ENCODE measurements around the gene DND1.
"Not testable (repeated sequence)": the region's sequence is repeated elsewhere in the genome, so short reads cannot be mapped to it uniquely, and the experiment has no call there.

Gene DND1

DNA sequence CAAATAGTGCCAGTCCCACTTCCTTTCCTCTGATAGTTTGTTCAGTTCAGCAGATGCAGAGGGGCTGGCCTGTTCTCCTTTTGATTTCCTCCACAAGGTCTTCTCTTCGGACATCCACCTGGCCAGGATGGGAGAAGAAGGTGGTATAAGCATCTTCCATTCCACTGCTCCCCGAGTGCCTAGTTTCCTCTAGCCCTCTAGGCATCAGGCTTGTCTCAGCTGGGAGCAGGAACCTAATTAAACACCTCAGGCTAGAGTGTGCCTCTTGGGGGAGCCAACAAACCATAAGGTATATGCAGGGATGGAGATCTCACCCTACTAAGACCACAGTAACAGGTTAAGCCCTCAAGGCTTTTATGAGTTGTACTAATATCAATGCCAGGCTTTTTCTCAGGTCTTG is 835 bp upstream of the DND1 start:
- no peak overlapping the region for H3K27ac ChIP-seq
- no peak for DNase-seq (ENCODE audit: low read depth, low spot score)

DNA sequence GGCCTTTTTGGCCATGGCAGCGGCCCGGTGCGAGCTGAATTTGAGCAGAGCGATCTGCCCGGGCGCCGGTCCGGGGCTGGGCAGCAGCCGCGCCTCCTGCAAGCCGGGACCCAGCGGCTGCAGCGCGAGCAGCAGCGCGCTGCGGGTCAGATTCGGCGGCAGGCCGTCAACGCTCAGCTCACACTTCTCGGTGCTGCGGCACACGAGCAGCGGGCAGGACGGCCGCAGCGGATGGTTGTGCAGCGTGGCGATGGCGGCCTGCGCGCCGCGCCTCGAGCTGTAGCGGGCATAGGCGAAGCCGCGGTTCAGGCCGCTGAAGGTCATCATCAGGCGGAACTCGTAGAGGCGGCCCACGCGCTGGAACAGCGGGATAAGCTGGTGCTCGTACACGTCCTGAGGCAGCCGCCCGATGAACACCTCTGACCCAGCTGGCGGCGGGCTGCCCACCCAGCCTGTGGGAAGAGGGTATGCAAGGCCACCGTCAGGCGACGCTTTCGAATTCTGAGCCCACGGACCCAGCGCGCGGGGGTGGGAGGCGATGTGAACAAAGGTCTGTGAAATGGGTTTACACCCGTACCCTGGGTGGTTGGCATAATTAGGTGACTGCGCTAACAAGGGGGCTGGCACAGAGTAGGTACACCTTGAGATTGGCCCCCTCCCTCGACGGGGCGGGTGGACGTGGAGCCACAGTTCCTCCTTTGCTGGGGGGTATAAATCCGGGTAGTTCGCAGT is 755 bp downstream of the DND1 start:
- no peak for DNase-seq (ENCODE audit: low read depth, low spot score)
- H3K27ac ChIP-seq: no peak overlapping the region

DNA sequence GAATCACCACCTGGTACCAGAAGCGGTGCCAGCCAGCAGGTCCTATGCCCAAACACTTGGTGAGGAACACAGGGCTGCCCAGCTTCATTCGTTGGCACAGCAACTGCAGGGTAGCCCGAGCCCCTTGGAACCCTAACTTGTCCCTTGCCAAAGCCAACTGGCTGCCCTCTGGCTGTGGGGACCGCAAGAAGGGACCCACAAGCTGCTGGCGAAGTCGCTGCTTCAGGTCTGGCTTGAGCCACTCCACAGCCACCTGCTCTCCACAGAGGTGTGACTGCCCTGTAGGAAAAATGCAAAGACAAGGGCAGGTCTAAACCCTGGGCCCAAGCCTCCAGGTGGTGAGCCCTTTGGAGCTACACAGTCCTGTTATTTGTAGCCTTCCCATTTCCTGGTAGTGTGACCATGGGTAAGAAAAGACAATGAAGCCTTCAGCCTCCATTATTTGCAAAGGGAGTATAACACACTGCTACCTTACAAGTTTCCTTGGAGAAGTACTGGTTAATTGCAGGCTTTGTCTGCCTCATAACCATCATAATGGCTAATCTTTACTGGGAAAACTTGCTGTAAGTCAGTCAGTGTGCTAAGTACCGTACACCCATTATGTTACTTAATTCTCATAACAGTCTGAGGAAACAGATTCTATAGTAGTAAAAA is 1.8 kb downstream of the DND1 start:
- H3K27ac ChIP-seq: no peak overlapping the region
- no peak for DNase-seq (ENCODE audit: low read depth, low spot score)

DNA sequence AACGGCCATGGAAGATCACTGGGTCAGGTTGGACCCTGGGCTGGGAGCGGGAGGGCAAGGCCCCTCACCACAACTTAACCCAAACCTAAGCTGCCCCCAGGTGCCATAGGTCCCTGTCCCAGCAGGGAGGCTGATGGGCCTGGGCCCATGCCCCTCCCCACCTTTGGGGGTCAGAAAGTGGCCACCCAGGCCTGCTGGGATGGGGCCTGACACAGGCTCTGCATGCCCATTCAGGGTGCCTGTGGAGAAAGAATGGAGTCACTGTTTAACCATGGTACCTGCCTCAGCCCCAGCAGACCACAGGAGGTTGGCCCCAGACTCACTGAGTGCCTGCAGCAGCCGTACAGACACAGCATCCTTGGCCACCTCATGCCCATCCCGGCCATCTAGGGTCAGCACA is 2.3 kb downstream of the DND1 start:
- H3K27ac ChIP-seq; DNase-seq (ENCODE audit: low read depth, low spot score): not testable (repeated sequence)

DNA sequence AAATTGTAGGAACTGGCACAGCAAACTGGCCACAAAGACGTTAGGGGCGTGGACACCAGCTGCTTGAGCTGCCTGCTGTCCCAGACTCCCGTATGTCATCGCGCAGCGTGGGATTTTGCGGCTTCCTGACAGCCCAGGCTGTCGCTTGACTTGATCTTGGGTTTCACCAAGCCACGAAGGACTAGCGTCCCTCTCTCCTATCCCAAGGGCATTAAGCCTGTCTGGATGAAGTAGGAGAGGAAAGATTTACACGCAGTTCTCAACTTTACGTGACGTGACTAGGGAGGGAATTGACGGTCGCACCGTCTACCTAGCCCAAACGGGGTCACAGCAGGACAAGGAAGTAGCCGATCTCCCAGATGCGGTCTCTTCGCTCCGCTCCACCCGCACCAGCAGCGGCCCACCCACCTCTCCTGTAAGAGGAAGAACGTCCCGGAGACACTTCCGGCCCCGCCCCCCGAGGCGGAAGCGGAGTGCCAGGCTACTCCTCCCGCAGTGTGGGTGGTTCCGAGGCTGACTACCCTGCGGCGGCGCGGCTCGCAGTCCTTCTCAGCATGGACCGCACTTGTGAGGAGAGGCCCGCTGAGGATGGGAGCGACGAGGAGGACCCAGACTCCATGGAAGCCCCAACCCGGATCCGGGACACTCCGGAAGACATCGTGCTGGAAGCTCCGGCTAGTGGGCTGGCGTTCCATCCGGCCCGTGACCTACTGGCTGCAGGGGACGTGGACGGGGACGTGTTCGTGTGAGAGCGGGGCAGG is 8.8 kb downstream of the DND1 start, which contains the start of gene WDR55:
Gene WDR55, plus strand, starts transcription at position 546 of the 761 bp plus-strand sequence. Its CDS starts 9 bp downstream, at position 555.
- DNase-seq (ENCODE audit: low read depth, low spot score): peak; percentile 77
- H3K27ac ChIP-seq: peak within 1 kb of the TSS; percentile 92

DNA sequence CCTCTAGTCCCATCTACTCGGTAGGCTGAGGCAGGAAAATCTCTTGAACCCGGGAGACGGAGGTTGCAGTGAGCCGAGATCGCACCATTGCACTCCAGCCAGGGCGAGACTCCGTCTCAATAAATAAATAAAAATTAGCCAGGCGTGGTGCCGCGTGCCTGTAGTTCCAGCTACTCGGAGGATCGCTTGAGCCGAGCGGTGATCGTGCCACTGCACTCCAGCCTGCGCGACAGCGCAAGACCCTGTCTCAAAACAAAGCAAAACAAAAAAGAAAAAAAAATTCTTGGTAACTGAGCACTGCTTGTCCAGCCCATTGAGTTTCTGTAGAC is 9.4 kb downstream of the DND1 start:
- peak overlapping the region; percentile 92 for H3K27ac ChIP-seq
- DNase-seq (ENCODE audit: low read depth, low spot score): no peak

DNA sequence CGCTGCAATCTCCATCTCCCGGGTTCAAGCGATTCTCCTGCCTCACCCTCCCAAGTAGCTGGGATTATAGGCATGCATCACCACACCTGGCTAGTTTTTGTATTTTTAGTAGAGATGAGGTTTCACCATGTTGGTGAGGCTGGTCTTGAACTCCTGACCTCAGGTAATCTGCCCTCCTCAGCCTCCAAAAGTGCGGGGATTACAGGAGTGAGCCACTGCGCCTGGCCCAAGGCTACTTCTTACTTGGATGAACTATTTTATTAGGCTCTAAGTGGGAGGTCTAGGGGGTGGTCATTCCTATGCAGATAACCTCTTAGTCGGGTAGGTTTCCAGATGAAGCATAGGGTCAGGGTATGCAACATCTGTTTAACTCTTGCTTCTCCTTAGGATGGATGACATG is 13.0 kb downstream of the DND1 start:
- not testable (repeated sequence) for H3K27ac ChIP-seq; DNase-seq (ENCODE audit: low read depth, low spot score)

DNA sequence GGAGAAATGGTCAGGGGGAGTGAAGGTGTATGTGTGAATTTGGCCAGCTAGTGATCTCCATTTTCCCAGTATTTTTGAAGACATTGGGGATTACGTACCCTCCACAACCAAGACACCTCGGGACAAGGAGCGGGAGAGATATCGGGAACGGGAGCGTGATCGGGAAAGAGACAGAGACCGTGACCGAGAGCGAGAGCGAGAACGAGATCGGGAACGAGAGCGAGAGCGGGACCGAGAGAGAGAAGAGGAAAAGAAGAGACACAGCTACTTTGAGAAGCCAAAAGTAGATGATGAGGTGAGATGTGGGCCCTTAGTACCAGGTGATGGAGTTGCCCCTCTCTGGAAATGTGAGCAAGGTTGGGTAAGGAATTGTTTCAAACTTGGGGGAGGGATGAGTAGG is 14.5 kb downstream of the DND1 start:
- DNase-seq (ENCODE audit: low read depth, low spot score): no peak
- no peak overlapping the region for H3K27ac ChIP-seq

DNA sequence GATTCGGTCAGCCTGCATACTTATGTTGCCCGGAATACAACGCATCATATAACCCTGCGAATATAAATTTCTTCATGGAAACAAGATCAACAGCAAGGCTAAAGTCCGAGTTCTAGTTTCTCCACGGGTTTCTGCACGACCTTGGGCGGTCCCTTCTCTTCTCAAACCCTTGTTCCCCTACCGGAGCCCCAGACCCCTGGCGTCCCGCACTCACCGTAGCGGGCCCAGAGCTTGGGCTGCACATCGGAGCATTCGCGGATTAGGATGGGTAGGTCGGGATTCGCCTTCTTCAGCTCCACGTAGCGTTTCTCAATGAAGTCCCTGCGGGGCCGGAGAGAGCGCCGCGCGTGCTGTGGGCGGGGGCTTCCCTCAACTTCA is 26.3 kb downstream of the DND1 start:
- peak overlapping the region; percentile 55 for H3K27ac ChIP-seq
- no peak for DNase-seq (ENCODE audit: low read depth, low spot score)

DNA sequence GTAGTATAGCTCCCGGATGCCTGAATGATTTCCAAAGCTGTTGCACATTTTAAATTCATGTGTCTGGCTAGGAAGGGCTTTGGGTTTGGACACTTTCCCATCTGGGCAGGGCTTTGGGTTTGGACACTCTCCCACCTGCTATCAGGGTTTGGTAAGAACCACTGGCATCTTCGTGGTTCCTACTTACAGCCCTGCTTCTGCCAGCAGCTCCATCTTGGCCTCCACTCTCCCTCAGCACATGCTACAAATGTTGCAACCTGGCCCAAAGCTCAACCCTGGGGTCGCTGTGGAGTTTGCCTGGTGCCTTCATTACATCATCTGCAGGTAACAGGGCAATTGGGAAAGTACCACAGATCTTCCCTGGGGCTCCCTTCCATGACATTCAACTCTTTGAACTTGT is 30.7 kb downstream of the DND1 start:
- no peak for DNase-seq (ENCODE audit: low read depth, low spot score)
- H3K27ac ChIP-seq: no peak overlapping the region

DNA sequence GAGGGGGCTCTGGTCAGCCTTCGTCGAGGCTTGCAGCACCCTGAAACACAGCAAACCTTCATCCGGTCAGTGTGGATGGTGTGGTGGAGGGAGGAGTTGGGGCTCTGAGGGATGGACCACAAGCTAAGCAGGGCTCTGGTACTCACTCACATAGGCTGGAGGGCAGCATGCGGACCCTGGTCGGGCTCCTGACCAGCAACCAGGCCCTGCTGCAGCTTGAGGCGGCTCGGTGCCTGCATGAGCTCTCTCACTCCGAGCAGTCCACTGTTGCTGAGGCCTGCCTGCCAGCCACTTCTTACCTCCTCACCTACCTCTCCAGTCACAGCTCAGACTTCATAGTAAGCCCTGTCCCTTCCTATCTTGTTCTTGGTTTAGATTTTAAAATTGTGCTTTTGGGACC is 31.7 kb downstream of the DND1 start:
- DNase-seq (ENCODE audit: low read depth, low spot score): no peak
- no peak overlapping the region for H3K27ac ChIP-seq

DNA sequence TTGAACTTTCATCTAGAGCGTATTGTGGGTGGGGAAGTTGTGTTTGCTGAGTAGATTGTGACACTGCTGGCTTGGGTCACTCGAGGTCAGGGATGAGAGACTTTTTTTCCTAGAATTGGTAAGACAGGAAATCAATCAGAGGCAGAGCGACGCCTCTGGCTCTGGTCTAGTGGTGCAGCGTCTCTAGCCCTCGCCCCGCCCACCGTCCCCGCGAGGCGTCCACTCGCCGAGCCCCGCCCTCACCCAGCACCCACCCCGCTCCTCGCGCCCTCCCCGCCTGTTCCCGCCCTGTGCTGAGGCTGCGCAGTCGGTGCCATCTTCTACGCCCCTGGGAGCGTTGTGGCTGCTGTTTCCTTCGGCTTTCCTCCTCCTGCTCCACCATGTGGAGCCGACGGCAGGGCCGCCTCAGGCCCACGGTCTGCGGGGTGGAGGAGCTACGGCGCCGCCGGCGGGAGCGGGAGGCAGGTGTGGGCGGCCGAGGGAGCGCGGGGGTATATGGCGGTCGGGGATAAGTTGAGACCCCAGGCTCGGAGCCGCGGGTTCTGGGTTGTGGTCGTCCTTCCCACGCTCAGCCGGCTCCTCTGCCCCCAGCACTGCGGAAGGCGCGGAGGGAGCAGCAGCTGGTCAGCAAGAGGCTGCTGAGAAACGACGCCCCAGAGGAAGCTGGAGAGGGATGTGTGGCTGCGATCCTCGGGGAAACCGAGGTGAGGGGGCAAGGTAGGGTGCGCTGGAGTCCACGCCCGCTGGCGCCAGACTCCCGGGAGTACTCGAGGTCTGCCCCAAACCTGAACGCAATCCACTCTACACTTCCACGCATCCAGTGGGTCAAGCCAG is 34.0 kb downstream of the DND1 start, which contains the start of gene TMCO6:
Gene TMCO6, plus strand, starts transcription at position 304 of the 834 bp plus-strand sequence. Its CDS starts 77 bp downstream, at position 381.
- H3K27ac ChIP-seq: peak within 1 kb of the TSS; percentile 62
- peak; percentile 68 for DNase-seq (ENCODE audit: low read depth, low spot score)

DNA sequence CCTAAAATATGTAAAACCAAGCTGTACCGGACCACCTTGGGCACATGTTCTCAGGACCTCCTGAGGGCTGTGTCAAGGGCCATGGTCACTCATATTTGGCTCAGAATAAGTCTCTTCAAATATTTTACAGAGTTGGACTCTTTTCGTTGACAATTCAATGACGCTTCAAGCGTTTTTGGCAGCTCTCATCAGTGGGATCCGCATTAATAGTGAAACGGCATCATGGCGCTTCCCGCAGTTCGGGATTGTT is 34.6 kb downstream of the DND1 start:
- H3K27ac ChIP-seq: peak overlapping the region; percentile 62
- not testable (repeated sequence) for DNase-seq (ENCODE audit: low read depth, low spot score)

DNA sequence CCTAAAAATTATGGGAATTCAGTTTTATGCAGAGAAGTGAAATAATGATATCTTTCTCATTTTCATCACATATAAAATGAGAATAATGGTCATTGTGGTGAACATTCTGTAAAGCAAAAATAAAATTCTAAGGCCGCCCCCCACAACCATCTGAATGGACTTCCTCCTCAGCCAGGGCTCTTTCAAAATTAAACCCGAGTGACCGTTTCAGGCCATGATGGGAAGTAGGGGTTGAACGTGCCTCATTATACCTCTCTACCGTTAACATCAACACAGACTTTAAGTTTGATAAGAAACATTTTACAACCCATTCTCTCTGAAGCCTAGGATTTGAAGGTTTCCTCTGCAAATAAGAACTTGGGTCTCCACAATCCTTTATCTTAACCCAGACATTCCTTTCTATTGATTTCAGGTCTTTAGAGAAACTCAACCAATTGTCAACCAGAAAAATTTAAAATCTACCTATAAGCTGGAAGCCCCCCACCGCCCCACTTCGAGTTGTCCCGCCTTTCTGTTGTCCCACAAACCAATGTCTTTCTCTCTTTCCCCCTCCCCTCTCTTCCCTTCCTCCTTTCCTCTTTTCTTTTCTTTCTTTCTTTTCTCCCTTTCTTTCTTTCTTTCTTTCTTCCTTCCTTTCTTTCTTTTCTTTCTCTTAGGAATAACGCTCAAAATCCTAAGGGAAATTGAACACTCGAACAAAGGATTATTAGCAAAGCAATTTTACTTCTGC is 35.8 kb downstream of the DND1 start:
- no peak overlapping the region for H3K27ac ChIP-seq
- DNase-seq (ENCODE audit: low read depth, low spot score): no peak

DNA sequence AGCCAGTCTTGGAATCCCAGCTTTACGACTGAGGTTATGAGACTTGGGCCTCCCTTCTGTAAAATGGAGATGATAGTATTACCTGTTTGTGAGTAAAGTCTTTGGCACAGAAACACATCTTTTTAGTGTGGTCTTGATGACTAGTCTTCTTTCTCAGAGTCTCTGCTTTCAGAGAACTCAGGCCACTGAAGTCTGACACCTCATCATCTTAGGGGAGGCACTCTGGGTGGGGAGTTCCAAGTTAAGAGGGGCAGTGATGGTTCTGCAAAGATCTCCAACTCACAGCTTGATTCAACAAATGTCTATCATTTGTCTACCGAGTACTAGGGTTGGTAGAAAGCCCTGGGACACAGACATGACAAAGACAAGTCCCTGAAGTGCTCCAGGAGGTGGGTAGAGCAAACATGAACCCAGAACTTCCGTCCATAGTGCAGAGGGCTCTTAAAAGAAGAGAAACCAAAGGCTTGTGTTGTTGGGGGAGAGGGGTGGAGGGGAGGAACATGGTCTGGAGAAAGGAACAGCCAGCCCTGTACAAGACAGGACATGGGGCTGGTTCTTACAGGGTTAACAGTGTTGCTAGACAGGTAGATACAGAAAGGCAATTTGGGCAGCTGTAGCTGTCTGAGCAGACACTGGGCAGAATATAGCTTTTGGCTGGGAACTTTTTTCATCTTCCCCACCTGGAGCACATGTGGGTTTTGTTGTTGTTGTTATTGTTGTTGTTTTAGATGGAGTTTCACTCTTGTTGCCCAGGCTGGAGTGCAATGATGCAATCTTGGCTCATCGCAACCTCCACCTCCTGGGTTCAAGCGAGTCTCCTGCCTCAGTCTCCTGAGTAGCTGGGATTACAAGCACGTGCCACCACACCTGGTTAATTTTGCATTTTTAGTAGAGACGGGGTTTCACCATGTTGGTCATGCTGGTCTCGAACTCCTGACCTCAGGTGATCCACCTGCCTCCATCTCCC is 37.8 kb downstream of the DND1 start:
- DNase-seq (ENCODE audit: low read depth, low spot score): no peak
- H3K27ac ChIP-seq: no peak overlapping the region

DNA sequence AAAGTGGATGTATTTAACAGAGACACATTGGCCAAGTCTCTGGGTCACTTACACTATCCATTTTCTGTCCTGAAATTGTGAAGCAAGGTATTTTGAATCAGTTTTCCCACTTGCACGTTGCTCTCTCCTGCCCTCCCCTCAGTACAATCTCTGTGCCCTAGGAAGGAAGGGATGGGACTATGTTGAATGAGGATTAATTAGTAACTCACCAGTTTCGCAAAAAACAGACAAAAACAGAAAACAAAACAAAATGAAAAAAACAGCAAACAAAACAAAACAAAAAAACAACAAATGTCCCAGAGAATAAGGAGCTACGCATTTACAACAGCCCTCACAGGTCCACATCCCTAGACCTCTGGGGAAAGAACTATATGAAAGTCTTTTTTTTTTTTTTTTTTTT is 39.3 kb downstream of the DND1 start:
- no peak for DNase-seq (ENCODE audit: low read depth, low spot score)
- H3K27ac ChIP-seq: no peak overlapping the region

DNA sequence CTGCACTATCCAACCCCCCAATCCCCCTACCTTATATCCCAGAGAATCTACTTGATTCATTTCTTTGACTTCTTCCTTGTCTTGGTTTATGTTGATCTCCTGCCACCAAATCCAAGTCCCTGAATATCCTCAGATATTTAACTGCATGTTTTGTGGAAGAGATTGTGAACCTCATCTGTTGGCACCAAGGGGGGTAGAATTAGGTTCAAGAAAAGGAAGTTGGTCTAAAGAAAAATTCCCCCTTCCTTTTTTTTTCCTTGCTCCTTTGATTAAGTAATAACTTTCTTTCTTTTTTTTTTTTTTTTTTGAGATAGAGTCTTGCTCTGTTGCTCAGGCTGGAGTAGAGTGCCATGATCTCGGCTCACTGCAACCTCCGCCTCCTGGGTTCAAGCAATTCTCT is 39.9 kb downstream of the DND1 start:
- H3K27ac ChIP-seq: no peak overlapping the region
- DNase-seq (ENCODE audit: low read depth, low spot score): no peak

DNA sequence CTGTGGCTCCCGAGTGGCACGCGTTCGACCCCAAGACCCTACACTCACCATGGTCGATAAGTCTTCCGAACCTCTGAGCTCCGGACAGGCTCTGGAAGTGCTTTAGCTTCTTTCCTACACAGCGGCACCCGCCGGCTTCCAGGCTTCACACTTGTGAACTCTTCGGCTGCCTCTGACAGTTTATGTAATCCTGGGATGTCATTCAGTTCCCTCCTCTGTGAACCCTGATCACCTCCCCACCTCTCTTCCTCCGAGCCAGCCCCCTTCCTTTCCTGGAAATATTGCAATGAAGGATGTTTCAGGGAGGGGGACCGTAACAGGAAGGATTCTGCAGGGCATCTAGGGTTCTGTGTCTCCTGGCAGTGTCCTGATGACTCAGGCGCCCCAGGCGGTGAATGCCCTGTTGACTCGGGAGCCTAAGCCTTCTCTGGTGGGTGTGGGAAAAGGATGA is 40.3 kb downstream of the DND1 start, which contains the start of gene CD14:
Gene CD14, minus strand, starts transcription at position 155 of the 451 bp plus-strand sequence. Its CDS starts 104 bp downstream, at position 51.
- no peak within 1 kb of the TSS for H3K27ac ChIP-seq
- no peak for DNase-seq (ENCODE audit: low read depth, low spot score)
